Cardiac muscle cell (in vitro differentiated cells and primary cell): Measurements from ENCODE around the gene QSOX2. TPM values are rescaled to one million over a fixed set of nuclear protein-coding genes. Genes with fewer than 3 reads are reported as not detected.

Experiments used
- DNase-seq, 2 donors: peaks; one replicate each; pipeline versions ENCODE4 v3.0.0 to v3.0.0-alpha.2; 2010 to 2017; ENCODE audit warnings: low read depth in 1 of 2, low spot score in 1 of 2
- H3K27ac ChIP-seq: fragments of 200-600 bp; sonication (generic); 2 replicates; pipeline ENCODE4 v1.5.1; 2016
- H3K27me3 ChIP-seq: fragments of 200-600 bp; sonication (generic); 2 replicates; pipeline ENCODE4 v1.6.0; 2016; ENCODE audit warnings: control low read depth
- H3K36me3 ChIP-seq: fragments of 200-600 bp; sonication (generic); 2 replicates; pipeline ENCODE4 v1.5.1; 2016; ENCODE audit warnings: control low read depth
- H3K4me1 ChIP-seq: fragments of 200-600 bp; sonication (generic); 2 replicates; pipeline ENCODE4 v1.8.1; 2017; ENCODE audit warnings: low read depth, mild to moderate bottlenecking, mixed run types
- H3K4me3 ChIP-seq: fragments of 200-600 bp; sonication (generic); 2 replicates; pipeline ENCODE4 v1.5.1; 2016; ENCODE audit warnings: mild to moderate bottlenecking
- H3K9me3 ChIP-seq: fragments of 200-600 bp; sonication (generic); 2 replicates; pipeline ENCODE4 v1.5.1; 2017; ENCODE audit warnings: low read depth, mild to moderate bottlenecking, control low read depth
- polyA plus RNA-seq: library from polyadenylated mRNA; unstranded; fragments of >200 nt; fragmentation: Nextera tagmentation; extraction: Ambion mirVana; gene quantifications from 2 replicates; pipeline ENCODE4 v1.2.1, GENCODE V29; 2016
- total RNA-seq: library from RNA; depleted of rRNA; stranded (reverse); fragments of >200 nt; gene quantifications from 2 replicates; pipeline ENCODE4 v1.2.3, GENCODE V29; 2016
- TF ChIP-seq, protein P1 (sequence below): IDR thresholded peaks from 2 replicates; pipeline ENCODE4 v1.5.1; 2012; ENCODE audit warnings: low read depth, mild to moderate bottlenecking, low read length

The QSOX2 gene
- total and polyA plus RNA-seq, 2 experiments from 2014 or later, result 1.7 to 10.5 TPM

DNA sequence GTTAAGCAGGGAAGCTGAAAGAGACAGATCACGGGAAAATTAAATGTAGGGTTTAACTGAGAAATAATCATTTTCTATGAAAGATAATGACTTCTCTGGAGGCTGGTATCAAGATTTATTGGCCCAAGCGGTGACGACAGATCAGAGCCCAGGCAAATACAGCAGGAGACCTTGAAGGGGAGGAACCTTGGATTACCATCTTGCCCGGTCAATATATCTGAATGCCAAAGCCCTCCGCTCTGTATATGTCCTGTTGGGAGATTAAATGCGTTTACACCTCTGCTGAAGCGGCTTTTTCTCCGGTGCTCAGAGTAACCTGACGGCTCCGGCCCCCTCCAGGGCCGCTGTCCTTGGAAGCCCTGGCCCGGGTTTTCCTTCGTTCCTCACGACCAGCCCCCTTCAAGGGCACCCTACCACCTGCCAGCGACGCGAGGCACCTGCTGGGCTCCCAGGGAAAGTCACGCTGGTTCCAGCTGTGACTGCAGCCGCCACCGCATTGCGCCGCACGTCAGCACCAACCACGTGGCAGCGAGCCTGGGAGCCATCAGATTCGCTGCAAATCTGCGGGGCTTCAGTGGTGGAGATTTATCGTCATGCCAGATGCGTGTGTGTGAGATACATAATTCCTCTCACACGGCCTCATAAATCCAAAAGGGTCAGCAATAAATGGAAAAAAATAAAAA is 4.4 kb upstream of the QSOX2 start:
- Histone ChIP-seq H3K9me3 (no peaks in the 10 kb centered on the region), H3K27me3 (no peaks in the 10 kb centered on the region), H3K4me3 (no peak overlapping the region), H3K4me1 (peaks cover 2% of the 10 kb centered on the region), H3K36me3 (no peaks in the 10 kb centered on the region), H3K27ac (no peak overlapping the region)
- DNase-seq, result no peak
- TF ChIP-seq, protein P1, sequence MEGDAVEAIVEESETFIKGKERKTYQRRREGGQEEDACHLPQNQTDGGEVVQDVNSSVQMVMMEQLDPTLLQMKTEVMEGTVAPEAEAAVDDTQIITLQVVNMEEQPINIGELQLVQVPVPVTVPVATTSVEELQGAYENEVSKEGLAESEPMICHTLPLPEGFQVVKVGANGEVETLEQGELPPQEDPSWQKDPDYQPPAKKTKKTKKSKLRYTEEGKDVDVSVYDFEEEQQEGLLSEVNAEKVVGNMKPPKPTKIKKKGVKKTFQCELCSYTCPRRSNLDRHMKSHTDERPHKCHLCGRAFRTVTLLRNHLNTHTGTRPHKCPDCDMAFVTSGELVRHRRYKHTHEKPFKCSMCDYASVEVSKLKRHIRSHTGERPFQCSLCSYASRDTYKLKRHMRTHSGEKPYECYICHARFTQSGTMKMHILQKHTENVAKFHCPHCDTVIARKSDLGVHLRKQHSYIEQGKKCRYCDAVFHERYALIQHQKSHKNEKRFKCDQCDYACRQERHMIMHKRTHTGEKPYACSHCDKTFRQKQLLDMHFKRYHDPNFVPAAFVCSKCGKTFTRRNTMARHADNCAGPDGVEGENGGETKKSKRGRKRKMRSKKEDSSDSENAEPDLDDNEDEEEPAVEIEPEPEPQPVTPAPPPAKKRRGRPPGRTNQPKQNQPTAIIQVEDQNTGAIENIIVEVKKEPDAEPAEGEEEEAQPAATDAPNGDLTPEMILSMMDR, result no peak

DNA sequence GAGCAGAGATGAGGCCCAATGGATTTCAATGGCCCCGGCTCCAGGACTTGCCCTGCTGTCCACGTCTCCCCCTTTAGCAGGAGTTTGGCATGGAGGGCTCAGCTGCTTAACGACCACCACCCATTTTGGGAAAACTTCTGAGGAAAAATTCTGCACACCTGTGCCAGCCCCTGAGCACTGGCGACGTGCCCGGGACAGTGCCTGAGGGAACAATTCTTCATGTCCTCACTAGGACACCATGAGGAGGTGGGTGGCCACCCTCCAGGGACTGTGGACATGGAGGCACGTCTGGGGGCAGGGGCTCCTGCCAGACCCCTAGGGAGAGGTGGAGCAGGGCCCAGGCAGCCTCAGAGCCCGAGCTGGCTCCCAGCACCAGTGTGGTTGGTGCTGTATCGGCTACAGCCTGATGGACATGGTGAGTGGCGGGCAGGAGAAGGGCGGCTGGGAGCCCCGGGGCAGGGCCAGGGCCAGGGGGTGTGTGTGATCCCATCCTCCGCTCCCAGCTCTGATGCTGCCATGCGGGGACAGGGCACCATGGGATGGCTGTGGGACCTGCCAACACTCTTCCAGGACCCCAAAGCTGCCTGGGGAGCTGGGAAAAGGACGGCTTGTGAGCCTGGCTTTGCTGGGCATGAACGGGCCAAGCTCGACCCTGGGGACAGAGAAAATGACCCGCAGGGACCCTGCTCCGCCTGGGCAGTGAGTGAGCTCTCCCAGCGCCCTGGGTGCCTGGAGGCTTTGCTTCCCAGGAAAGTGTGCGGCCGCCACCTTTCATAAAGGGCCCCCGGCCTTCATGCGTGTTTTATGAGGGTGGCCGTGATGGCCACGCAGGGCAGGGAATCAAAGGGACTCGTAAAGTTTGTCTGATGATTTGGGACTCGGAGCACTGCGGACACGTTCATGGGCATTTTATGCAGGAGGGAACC is 3.6 kb upstream of the QSOX2 start:
- peaks cover 3% of the 10 kb centered on the region for H3K4me1 ChIP-seq
- TF ChIP-seq, protein P1, result no peak
- no peak overlapping the region for H3K27ac ChIP-seq
- H3K4me3 ChIP-seq, result no peak overlapping the region
- no peak for DNase-seq
- no peaks in the 10 kb centered on the region for H3K36me3 ChIP-seq
- H3K9me3 ChIP-seq, result no peaks in the 10 kb centered on the region
- H3K27me3 ChIP-seq, result no peaks in the 10 kb centered on the region

DNA sequence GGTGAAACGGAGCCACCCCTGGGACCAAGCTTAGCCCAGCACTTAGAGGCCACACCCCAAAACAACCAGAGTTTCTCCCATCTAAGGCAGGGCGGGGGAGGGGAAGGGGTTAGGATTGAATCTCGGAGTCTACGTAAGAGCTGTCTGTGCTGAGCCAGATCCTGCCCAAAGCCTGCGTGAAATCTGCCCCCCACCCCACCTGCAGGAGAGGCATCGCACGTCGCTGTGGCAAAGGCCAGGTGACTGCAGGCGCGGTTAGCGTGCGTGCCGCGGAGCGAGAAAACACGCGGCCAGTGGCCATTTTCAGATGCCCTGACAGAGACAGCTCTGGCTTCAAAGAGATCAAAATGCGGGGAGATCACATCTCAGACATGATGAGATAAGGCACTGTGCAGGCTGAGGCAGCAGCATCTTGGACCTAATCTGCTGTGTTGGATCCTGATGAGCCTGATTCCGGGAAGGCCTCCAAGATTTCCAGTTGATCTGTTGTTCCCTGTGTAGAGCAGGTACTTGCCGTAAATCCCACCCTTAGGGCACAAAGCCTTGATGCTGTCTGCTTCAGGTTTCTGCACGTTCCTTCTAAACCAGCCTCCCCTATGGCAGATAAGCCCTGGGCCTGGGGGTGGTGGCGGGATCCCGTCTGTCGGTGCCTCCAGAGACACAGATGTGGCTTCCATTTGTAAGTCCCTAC is 2.5 kb upstream of the QSOX2 start:
- peaks cover 6% of the 10 kb centered on the region for H3K4me1 ChIP-seq
- no peak for DNase-seq
- TF ChIP-seq, protein P1, result no peak

DNA sequence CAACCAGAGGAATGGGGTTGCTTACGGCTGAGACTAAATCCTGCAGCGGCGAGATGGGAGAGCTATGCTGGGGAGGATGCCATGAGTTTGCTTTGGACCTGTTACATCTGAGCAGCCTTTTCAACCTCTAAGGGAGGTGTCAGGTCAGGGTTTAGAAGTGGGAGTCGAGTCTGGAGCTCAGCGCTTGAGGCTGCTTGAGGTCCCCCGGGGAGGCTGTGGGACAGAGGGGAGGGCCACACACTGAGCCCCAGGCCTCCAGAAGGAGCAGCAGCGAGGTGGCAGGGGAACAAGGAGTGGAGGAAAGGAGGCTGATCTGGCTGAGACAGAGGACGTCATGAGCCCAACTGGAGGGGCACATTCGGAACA is 1.9 kb upstream of the QSOX2 start:
- DNase-seq, result no peak
- Histone ChIP-seq H3K4me1 (peaks cover 6% of the 10 kb centered on the region), H3K36me3 (no peaks in the 10 kb centered on the region), H3K9me3 (no peaks in the 10 kb centered on the region), H3K27ac (no peak overlapping the region), H3K4me3 (no peak overlapping the region), H3K27me3 (no peaks in the 10 kb centered on the region)
- TF ChIP-seq, protein P1, result no peak

More for the DNA sequence above, 2.5 kb upstream of the QSOX2 start:
- no peaks in the 10 kb centered on the region for H3K9me3 ChIP-seq
- H3K27me3 ChIP-seq, result no peaks in the 10 kb centered on the region
- no peaks in the 10 kb centered on the region for H3K36me3 ChIP-seq
- no peak overlapping the region for H3K4me3 ChIP-seq
- no peak overlapping the region for H3K27ac ChIP-seq

DNA sequence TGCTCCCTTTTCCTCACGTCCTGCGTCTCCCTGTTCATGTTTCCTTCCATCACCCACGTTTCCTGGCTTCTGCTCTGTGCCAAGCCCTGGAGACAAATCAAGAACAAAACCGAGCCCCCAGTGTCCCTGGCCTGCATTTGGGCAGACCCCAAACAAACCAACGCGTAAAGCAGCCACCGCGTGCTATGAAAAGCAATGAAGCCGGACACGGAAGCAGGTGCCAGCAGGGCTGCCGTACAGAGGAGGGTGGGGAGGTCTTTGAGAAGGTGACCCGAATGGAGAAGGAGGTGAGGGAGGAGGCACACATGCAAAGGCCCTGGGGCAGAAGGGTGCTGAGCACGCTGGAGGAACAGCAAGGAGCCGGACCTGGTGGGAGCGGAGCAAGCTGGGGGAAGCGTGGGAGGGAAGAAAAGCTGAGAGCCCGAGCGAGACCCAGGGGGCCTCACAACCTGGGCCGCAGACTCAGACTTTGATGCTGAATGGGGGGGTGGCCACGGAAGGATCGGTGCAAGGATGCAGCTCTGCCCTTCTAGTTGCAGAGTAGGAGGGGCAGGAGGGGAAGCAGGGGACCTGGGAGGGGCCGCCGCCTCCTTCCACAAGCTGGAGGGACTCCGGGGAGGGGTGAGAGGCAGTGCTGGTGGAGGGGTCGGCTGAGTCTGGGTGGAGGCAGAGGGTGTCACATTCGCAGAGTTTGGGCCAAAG is 1.4 kb upstream of the QSOX2 start:
- Histone ChIP-seq H3K4me1 (peaks cover 6% of the 10 kb centered on the region), H3K4me3 (no peak overlapping the region), H3K27ac (no peak overlapping the region), H3K36me3 (no peaks in the 10 kb centered on the region), H3K9me3 (no peaks in the 10 kb centered on the region), H3K27me3 (no peaks in the 10 kb centered on the region)
- TF ChIP-seq, protein P1, result no peak
- DNase-seq, result no peak
